Activated gamma-delta T cell (primary cell): ENCODE measurements around the gene GPSM3.
"Not testable (repeated sequence)": the region's sequence is repeated elsewhere in the genome, so short reads cannot be mapped to it uniquely, and the experiment has no call there.

Source experiments
- DNase-seq: peaks from one replicate; lab custom pipeline; 2025; lab: John Stamatoyannopoulos, UW

The GPSM3 gene

DNA sequence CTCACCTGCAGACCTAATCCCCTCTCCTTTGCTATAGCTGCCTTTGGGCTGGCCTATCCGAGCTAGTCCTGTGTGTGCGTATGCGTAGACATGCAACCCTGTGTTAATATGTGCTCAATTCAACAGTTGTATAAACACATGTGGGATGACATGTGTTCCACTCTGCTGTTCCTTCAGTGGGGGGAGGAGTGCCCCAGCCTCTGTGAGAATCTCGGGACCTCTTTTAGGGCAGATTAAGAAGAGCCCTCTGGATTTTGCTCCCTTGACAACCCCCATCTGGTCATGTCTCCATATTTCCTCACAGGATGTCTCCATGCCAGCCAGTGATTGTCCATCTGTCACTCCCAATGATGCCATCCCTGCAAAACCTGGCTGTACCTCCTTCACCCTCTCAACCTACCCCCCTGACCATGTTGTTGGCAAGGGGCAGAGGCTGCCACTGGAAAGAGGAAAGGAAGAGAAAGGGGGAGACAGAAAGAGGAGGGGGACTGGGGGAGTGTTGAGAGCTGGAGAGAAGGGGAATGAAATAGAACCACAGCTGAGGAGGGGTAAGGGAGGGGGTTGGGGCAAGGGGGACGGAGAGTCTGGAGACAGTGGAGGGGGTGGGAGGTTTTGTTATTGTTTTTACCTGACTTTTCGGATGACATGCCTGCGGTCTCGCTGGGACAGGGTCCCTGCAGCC, 41.1 kb downstream of the GPSM3 start:
- no peak for DNase-seq

DNA sequence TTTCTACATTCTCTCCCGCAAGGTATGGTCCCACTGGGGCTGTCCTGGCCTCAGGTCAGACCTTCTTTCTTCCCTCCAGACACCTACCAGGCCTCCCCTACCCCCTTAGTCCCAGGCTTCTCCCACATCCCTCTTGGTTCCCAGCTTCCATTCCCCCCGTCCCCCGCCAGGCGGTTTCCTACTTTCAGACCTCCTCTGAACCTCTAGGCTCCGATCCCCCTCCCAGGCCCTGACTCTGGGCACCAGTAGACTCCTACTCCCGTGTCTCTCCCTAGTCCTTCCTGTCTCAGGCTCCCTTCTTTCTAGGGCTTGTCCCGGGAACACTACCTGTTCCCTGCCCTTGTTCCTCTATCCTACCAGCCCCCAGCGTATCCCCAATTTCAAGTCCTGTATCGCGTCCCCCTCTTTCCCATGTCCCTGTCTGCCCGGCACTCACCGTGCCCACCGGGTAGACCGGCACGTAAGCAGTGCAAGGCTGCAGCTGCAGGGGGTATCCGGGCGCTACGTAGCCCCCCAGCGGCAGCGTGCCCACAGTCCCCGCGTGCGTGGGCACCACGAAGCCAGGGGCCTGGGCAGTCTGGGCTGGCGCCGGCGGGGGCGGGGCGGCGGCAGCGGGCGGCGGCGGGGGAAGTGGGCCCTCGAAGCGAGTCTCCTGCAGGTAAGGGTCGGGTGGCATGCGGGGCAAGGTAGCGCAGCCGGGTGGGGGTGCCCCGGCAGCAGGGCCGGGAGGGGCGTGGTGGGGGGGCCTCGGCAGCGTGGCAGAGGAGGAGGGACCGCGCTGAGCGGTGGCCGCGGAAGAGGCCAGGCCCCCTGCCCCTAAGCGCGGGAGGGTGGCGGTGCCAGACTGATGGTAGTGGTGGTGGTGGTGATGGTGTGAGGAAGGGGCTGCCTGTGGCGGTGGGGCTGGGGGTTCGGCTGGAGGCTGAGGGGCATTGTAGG, 42.2 kb downstream of the GPSM3 start:
- DNase-seq, result no peak

DNA sequence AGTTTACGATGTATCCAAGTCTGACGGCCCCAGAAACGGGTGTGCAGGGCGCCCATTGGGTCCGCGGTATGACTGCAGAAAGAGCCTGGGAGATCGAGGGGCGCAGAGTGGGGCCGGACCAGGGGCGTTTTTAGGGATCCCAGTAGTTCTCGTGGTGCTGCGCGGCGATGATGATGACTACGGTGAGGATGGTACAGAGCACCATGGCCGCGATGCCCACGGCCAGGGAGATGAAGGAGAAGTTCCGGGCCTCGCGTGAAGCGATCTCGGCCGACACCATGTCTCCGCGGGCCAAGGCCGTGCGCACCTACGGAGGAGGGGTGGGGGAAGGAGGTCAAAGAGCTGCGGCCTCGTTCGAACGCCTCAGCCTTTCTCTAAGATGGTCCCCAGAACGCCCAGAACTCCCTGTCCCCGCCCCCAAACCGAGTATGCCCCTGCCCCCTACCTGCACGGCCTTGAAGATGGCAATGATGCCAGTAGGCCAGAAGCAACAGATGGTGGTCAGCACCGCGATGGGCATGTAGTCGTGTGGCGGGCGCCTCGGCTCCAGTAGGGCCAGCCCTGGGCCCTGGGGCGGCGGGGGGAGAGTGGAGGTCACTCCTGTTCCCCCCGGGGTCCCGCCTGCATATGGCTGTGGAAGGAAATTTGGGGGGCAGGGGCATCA, 43.2 kb downstream of the GPSM3 start:
- DNase-seq, result no peak

DNA sequence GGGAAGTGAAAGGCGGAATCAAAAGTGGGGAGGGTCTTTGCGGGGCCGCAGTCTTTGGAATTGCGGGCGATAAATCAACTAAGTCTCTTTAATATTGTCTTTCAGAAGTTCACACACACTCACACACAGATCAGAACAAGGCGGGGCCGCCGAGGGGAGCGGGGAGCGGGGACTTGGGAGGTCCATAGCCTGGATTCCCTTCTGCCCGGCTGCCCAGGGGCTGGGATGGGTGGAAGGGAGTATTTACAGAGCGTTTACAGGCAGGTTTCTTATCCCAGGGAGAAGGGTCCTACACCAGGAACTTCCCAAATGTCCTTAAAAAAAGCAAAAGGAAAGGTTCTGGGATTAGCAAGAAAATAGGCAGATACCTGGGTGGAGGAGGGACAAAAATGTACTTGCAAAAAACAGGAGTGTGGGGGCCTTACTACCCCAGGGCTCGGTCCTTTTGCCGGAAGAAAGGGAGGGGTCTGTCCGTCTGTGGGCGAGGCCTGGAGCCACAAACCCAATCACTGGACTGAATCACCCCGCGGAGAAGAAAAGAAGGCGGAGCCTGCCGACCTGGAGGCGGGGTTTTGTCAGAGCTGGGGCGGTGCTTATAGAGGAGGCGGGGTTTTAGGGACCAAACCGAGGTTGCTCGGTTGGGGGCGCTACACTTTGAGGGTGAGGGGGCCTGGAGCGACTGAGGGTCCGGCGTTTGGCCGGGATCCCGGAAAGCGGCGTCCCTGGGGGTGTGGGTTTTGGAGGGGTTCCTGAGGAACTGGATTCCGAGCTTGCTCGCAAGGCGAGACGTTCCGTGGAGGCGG, 44.0 kb downstream of the GPSM3 start:
- no peak for DNase-seq

DNA sequence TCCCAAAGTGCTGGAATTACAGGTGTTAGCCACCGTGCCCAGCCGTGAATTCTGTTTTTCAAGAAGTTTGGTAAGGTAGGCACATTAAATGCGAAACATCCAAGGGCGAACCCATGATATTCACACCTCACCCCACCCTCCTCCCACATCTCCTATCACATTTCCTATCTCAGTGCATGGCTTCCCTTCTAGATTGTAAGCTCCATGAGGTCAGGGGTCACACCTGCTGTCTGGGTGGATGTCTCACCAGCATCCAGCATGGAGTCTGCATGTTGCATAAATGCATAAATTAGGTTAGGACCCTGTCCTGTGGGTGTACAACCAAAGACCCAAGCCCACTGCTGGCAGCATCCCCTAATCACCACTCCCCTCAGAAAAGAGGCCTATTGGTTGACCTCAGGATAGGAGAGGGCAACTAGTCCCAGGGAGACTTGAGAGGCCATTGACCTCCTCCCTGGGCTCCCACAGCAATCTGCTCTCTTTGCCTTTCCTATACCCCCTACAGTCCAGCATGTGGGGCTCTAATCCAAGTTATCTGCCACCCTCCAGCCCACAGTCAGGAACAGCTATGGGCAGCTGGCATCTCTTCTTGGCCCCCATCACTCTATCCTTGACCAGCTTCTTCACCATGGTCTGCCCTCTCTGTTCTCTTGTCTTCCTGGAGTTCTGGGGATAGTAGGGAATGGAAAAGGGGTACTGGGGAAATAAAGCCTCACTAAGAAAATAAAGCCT, 44.9 kb downstream of the GPSM3 start:
- no peak for DNase-seq

DNA sequence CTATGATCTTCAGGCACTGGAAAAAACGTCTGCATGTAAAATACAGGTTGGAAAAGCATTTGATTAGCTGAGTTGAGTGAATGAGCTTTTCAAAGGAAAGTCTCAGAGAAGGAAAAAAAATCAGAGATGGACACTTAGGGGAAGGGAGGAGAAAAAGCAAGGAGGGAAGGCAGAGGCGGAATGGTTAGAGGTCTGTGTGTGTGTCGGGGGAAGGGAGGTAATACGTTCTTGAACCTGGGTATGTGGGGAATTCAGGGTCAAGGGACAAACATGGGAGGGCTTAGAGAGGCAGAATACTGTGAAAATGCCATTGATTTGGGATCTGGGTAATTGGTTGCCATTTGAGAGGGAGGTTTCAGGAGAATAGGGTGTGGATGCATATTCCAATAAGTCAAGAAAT, 45.8 kb downstream of the GPSM3 start:
- no peak for DNase-seq

DNA sequence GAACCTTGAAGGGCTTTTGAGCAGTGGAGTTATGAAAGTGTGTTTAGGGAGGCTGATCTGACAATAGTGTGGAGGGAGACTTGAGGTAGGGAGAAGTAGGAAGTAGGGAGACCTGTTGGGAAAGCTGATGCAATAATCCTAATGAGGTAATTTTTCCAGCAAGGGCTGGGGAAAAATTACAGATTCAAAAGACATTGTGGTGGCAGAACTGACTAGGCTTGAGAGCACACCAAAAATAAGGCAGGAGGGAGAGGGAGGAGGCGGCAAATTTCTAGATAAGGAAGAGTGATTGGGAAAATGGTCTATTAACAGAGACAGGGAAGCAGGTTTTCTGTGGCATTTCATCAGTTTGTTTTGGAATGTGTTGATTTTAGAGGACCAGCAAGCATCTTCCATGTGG, 46.2 kb downstream of the GPSM3 start:
- no peak for DNase-seq

DNA sequence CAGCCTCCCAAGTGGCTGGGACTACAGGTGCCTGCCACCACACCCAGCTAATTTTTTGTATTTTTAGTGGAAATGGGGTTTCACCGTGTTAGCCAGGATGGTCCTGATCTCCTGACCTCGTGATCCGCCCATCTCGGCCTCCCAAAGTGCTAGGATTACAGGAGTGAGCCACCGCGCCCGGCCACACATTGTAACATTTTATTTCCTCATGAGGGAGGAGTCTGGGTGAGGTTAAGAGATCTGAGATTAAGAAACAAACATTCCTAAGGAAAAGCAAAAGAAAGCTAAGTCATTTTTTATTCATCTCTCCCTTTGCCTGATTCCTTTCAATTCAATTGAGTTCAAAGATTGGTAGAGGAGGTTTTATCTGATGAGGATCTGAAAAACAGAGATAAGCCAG, 48.2 kb downstream of the GPSM3 start:
- not testable (repeated sequence) for DNase-seq
